Glomerular visceral epithelial cell (primary cell): Measurements from ENCODE around the gene PTPRZ1.
A peak's percentile ranks its signal among the peaks of the same experiment; 100 is the strongest.

Experiments used
- DNase-seq: peaks from one replicate; pipeline ENCODE4 v3.0.0-alpha.2; 2016; ENCODE audit errors: extremely low spot score

PTPRZ1 gene

DNA sequence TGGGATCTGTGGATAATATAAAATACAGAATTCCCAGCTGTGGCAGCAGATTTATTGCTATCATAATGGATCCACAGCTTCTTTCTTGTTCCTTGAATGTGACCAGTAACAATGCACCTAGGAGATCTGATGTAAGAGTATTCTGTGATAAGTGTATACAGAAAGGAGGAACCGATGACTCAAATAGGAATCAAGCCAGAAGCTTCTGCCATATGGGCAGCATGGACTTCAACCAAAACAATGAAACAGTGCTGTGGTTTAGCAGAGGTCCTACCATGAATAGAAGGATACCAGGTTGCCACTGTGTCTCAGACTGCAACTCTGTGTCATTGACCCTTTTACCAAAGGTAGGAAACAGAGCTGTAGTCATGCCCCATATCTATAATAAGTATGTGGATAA, 81.8 kb downstream of the PTPRZ1 start:
- peak; percentile 1 for DNase-seq

DNA sequence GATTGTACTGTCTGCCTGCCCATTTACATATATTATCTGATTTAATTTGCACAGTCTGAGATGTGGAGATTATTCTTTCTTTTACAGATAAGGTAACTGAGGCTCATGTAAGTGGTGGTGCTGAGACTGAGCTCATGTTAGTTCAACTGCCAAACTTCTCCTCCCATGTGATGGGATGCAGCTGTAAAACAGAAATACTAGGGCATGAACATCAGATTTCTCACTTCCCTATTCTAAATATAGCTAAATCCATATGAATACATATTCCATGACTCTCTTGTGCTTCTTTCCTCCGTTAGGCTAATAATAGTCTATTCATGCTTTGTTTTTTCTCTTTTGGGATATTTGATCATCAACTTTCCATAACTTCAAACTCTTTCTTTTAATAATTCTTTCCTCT, 84.7 kb downstream of the PTPRZ1 start:
- DNase-seq = no peak

DNA sequence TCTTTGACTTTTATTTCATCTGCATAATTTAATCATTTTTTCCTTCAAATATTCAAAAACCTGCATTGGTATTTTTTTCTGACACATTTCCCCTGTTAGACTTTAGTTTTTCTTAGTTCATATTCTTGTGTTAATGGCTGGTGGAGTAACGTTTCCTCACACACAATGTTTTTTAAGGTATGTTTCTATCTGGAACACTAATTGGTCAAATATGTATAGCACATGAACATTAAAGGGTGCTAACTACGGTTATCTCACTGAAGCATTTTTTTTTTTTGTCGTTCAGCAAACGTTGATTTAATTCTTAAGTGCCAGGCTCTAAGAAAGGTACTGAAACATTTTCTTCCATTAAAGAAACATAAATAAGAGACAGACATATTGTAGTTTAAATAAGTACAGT, 87.7 kb downstream of the PTPRZ1 start:
- DNase-seq = no peak

DNA sequence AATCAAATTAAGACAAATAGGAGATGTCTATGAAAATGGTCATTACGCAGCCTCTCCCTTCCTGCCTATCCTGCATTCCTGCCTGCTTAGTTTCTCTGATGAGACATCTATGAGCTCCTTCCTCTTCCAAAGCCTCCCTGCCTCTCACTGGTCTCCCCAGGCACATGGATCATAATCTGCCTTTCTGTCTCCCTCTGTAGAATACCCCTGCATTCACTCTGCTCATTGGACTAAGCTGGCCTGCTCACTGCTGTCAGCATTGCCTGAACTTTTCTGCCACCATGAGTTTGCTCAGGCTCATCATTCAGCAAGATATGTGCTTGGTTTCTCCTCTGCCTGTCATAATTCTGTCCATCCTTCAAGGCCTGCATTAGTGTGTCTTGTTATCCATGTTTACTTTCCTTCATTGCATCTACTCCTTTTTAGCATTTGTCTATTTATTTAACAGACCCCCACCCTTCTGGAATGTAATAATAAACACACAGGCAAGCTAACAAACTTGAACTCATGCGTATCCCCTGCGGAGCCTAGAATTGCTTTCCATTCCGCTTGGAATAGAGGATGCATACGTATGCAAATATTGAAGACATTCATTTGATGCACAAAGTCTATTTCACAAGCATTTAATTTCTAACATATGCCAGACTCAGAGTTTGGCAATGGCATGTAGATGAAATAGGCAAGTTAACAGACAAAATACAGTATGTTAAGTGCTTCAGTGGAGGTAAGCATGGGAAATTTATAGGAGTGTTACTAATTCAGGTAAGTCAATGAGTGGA, 88.3 kb downstream of the PTPRZ1 start:
- DNase-seq = peak; percentile 59

DNA sequence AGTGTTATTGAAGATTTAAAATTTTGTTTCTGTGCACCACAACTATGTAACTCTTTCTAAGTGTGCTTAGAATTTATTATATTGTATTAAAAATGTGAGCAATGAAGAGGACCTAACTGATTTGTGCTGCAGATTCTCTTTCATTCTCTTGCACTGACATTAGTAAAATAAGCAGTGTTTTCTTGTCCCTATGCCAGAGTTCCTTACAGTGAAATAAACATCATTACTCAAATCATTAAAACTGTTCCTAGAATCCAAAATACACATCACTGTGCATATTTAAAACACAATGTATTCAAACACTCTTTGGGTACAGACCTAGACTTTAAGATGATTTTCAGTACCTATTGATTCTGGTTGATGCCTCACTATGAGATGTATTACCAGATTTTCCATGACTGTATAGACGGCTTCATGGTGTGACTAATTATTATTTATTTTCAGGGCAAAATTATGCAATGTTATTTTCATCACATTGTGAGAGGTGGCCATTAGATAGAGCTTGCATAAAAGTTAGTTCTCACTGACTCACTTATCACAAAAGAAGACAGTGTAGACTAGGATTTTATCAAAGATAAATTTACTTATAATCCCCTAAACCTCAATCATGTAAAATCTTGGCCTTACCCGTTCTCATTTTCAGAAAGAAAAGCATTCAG, 93.4 kb downstream of the PTPRZ1 start:
- DNase-seq = no peak

DNA sequence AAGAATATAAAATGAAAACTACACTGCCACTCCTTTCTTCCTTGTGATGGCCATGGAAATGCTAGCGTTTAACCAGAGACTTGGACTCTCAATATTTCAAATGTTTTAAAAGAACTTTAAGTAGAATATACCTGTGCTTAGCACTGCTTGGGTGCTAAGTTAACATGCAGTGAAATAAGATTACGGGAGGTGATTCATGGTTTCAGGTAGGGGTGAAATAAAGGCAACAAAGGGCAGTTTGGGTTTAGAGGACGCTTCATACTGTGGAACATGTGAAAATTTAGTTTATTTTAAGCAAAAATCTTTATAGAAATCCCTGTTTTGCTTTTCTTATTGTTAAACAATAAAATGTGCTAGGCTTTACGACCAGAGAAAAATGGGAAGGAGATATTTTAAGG, 94.0 kb downstream of the PTPRZ1 start:
- no peak for DNase-seq

DNA sequence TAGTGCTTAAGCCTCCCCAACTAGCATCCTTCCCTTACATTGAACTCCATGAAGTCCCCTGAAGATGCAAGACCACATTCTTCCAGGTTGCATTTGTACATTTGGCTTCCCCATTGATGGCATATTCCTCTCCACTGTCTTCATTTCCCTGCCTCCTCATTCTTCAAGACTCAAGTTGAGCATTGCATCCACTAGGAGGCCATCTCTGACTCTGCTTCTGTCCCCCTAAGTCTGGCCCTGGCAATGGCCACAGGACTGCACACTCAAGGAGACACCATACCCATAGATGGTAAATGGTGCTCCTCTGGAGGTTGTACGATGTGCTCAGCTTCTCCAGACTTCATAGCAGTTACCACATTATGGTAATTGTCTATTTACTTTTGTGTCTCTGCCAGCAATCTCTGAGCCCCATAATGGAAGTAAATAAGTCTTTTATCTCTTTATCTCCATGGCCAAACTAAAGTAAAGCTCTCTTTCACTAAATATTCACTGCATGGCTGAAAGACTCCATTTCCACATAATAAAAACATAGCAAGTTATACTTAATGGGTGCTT, 112.6 kb downstream of the PTPRZ1 start:
- DNase-seq = no peak

DNA sequence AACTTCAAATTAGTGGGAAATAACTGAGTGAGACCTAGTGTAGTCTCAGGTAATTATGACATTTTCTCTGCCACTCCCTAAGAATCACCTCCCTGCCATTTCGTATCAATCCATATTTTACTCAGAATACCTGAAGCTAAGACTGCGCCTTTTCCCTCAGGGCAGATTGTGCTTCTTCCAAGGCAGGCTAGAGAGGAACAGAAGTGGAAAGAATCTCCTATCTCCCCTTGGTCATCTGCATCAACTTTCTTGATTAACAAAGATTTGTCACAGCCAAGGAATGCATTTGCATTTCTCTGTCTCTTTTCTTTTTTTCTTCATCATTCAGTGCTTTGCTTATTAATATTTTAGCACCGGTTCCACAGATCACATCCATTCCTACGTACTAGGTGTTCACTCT, 119.1 kb downstream of the PTPRZ1 start:
- no peak for DNase-seq

DNA sequence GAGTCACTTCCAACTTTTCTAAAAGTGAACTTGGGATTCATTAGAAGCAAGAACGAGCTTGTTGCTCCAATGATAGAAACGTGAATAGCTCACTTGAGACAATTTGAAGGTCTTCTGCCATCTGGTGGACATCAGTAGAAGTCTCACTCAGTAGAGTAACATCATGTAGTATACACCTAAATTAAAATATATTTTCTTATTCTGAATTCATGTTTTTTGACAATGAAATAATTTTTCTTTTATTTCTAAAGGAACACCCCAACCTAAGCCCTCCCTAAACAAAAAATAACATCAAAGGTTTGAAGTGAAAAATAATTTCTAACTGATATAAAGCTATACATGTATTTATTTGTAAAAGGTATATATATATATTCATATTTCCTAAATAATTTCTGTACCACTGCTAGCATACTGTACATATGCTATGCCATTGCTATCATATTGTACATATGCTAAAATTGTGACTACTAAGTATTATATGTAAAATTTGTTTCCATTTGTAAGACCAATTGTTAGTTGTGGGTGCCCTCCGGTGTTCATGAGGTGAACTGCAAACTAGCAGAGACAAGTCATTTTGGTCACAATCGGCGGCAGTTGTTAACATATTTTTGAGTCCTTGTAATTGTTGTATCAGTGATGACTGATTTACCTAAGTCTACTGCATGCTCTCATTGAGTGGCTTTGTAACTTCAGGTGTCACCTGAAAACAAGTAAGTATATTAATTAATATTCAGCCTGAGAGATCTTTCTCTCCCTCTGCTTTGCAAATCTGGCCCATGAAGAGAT, 121.9 kb downstream of the PTPRZ1 start:
- peak; percentile 66 for DNase-seq

DNA sequence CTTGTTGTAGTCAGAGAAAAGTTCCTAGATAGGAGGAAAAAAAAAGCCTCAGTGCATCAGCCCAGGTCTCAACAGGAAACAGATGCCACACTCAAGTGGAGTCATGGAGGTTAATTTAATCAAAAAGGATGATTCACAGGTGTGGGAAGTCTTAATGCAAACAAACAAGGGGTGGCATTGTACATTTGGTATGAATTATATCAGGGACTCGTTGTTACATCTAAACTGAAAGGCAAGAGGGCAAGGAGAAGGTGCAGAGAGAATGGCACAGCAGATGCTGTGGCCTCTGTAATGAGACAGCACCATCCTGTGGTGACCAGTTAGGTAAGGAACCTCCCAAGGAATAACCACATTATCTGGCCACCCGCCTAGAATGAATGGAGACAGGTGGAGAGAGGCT, 133.7 kb downstream of the PTPRZ1 start:
- no peak for DNase-seq

DNA sequence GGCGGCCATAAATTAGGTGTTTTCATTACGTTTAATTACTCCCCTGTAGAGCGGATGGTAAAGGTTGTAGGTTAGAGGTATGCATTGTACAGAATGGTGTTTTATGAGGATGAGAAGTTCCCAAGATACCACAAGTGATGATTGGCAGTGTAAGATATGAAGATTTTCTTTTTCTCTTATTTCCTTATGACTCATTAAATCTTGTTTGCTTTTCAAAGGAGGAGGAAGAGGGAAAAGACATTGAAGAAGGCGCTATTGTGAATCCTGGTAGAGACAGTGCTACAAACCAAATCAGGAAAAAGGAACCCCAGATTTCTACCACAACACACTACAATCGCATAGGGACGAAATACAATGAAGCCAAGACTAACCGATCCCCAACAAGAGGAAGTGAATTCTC, 137.2 kb downstream of the PTPRZ1 start:
- DNase-seq = no peak

DNA sequence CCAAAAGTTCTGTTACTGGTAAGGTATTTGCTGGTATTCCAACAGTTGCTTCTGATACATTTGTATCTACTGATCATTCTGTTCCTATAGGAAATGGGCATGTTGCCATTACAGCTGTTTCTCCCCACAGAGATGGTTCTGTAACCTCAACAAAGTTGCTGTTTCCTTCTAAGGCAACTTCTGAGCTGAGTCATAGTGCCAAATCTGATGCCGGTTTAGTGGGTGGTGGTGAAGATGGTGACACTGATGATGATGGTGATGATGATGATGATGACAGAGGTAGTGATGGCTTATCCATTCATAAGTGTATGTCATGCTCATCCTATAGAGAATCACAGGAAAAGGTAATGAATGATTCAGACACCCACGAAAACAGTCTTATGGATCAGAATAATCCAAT, 140.1 kb downstream of the PTPRZ1 start:
- DNase-seq = no peak

DNA sequence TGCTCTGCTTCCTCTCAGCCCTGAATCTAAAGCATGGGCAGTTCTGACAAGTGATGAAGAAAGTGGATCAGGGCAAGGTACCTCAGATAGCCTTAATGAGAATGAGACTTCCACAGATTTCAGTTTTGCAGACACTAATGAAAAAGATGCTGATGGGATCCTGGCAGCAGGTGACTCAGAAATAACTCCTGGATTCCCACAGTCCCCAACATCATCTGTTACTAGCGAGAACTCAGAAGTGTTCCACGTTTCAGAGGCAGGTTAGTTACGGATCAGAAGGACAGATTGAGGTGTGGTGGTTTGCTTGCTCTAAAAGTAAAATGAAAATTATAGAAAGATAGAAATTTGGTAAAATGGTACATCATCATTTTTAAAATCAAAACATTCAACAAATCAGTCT, 140.7 kb downstream of the PTPRZ1 start:
- no peak for DNase-seq

DNA sequence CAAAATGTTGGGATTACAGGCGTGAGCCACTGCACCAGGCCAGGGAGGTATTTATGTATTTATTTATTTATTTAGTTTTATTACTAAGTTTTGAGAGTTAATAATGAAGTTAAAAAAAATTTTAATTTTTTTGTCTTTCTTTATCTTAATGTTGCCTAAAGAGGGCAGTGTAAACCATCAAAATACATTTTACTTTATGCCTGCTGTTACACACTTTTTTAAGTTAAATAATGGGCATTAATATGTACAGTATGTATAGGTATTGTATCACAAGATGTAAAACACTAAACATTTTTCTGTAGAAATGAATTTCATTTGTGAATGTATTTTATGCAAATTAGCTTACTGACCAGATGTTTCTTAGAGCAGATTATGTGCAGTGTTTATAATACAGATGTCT, 141.7 kb downstream of the PTPRZ1 start:
- no peak for DNase-seq

DNA sequence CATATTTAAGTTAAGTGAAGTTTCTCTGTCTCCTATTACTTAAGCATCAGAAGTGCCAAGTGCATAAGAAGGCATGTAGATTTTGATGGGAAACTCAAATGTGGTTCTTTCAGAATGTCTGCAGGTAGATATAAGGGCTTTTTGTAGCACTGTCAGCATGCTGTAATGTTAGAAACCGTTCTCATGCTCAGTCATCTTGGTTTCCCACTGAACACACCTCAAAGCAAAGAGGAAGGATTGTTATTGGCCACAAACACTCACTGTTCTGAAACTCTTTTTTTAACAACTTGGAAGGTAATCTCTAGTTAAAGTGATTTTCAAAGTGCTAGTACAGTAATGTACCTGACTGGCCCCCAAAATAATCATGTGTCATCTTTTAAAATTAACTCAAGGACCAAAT, 145.1 kb downstream of the PTPRZ1 start:
- no peak for DNase-seq

DNA sequence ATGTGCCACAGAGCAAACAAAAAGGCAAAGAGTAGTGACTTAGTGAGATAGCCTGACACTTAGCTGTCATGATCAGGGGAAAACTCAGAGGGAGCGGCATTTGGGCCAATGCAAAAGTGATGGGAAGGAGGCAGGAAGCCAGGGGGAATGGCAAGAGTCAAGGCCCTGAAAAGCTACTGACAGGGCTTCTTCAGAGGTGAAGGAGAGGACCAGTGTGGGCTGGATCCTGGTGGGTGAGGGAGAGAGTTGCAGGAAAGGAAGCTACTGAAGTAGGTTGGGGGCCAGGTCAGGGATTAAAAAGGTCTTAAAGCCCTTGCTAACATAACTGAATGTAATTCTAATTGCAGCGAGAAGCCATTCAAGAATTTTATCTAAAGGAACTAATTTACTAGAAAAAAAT, 154.1 kb downstream of the PTPRZ1 start:
- no peak for DNase-seq

DNA sequence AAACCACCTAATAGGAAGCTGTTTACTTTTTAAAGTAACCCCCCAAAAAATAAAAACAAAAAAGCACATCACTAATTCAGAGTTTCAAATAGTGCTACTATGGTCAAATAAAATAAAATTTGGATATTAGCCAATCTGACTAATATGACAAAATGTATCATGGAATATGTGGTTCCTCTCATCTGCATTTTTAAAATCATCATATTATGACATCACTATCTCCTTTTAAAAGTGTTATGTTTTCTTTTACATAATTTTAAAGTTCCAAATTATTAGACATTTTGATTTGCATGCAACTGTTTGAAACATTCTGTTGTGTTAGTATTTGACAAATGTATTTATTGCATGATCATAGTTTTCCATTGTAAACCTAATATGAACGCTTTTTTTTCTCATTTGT, 160.7 kb downstream of the PTPRZ1 start:
- DNase-seq = no peak

DNA sequence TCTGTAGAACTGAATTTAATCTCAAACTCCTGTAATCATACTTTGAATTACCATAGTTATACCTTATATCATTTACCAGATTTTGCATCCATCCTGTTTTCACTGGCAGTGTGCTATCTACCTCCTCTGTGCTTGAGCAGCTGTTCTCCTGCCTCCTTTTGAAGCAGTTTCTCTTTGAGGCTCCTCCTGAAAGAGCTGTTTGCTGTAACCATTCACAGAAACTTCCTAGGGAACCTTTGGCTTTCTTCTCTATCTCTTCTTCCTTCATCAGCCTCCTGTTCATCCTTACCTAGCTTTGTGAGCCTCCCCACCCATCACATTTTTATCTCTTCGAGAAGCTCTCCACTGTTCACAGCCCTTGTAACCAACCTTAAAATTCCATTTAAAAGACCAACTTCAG, 162.9 kb downstream of the PTPRZ1 start:
- DNase-seq = no peak

DNA sequence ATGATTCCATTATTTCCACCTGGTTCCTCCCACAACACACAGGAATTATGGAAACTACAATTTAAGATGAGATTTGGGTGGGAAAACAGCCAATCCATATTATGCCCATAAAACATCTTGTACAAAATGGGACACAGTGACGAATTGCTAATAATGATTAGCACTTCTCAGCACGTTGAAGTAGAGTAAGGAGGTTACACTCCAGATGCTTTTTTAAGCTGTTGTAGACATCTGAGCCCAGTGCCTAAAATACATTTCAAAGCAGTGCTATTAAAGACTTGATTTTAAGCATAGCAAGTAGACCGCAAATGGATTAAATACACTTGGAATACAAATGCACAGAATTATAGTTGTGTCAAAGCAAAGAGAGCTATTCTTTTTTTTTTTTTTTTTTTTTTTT, 165.2 kb downstream of the PTPRZ1 start:
- DNase-seq = no peak

DNA sequence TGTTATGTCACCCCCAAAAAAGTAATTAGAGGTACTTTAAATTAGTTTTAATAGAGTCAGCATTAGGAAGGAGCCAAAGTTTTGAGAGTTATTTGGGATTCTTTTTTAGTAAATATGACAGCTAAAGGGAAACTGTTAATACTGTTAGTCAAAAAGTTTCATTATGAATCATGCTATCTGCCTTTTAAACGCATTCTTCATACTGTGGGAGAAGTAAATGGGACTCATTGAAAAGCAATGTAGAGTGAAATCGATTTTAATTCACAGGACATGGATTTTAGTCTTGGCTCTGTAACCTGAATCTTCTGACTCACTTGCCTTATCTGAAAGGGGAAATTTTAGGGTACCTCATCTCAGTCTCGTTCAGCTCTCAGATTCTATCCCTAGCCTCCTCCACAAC, 165.9 kb downstream of the PTPRZ1 start:
- DNase-seq = no peak

DNA sequence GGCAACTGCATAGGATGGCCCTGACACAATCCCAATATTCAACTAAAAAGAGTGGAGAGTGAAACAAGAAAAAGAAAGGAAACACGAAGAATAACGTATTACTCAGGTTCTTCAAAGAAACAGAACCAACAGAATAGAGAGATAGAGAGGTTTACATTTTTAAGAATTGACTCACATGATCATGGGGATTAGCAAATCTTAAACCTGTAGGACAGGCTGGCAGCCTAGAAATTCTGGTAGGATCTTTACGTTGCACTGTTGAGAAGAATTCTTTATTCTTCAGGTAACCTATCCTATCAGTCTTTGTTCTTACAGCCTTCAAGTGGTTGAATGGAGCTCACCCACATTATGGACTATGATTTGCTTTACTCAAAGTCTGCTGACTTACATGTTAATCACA, 167.2 kb downstream of the PTPRZ1 start:
- no peak for DNase-seq

DNA sequence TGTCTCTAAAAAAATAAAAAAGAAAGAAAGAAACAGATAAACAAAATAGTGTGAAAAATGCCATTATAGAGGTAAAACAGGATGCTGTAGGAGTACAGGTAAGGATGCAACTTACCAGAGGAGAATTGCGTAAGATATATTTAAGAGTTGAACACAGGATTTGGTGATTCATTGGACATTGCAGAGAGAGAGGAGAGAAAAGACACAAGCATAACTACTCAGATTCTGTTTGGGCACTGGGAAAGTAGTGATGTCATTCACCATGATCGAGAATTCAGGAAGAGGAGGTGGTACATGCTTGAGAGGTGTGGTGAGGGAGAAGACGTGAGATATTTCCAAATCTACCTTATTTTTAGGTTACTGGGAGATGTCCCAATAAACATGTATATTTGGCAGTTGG, 173.4 kb downstream of the PTPRZ1 start:
- no peak for DNase-seq

DNA sequence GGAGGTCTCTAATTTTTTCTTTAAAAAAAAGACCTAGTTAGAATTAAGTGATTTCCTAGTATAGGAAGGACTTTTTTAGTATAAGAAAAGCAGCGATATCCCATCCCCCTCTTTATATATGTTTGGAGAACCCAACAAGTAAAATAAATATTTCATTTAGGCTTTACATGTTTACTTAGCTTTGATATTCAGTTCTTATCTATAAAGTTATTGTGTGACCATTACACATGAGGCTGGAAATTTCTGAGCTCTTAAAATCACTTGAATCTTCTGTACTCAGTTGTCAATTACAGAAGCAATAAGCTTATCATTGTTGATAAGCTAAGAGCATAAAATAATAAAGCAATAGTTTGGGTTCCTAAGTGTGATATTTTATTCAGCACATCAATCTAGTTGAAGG, 181.4 kb downstream of the PTPRZ1 start:
- no peak for DNase-seq
